ENCODE measurements around the gene C8B. TPM values are rescaled to one million over a fixed set of nuclear protein-coding genes. Genes with fewer than 3 reads are reported as not detected.

Gene C8B
- not detected in 2 replicates for total RNA-seq

DNA sequence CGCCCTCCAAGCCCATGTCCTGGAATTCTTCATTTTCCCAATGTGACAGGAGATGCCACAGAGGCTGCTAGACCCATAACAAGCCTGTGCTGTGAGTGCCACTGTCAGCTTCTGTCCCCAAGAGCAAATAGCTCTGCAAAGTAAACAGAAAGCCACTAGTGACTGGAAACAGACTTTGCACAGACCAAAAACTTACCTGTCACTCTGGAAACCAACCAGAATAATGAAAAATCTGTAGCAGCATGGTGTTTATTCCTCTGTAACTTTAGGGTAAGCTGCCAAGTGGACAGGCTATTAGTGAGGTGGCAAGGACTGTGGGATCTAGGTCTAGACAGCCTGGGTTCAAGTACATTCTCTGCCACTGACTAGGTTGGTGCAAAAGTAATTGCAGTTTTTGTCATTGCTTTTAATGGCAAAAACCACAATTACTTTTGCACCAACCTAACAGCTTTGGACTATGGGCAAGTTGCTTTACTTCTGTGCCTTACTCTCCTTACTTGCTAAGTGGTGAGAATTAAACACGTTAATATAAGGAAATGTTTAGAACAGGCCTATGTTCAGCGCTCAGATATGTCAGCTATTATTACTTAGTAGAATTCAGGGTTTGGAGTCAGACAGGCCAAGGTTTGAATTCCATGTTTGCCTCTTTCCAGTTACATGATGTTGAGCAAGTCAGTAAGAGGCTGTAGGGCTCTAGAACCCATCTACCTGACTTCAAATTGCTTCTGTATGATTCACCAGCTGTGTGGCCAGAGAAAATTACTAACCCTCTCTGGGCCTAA is at the start of gene C8B:
Gene C8B, minus strand, starts transcription at position 100 of the 782 bp plus-strand sequence. Its CDS starts 67 bp downstream, at position 33.

Other genes starting within 250 kb of the C8B start
- gene FYB2, start 146.6 kb downstream of the C8B start, total RNA-seq: not detected in 2 replicates
- not detected in 2 replicates for gene C8A, start 111.2 kb downstream of the C8B start, total RNA-seq

Data from smooth muscle cell of the pulmonary artery (primary cell).